T-helper 17 cell (primary cell): ENCODE measurements around the gene UBE2D2. TPM values are rescaled to one million over a fixed set of nuclear protein-coding genes. Genes with fewer than 3 reads are reported as not detected.
"Not testable (repeated sequence)": the region's sequence is repeated elsewhere in the genome, so short reads cannot be mapped to it uniquely, and the experiment has no call there.

Source experiments
- ATAC-seq: fragments of 150-1000 bp; cut with Tn5 transposase; 2 replicates; pipeline ENCODE4 v1.10.0; 2021; ENCODE audit warnings: mild to moderate bottlenecking, moderate library complexity
- DNase-seq, 3 donors: peaks; one replicate each; pipeline versions ENCODE4 v3.0.0 to v3.0.0-alpha.2; 2020 to 2021
- H3K9me3 ChIP-seq: one replicate; pipeline ENCODE4 v1.7.0; 2013; ENCODE audit warnings: low read length, mild to moderate bottlenecking; ENCODE audit not compliant: control insufficient read depth, poor library complexity, severe bottlenecking
- H3K27ac Mint-ChIP-seq: one replicate; pipeline ENCODE4 v1.8.0; 2022; ENCODE audit warnings: mild to moderate bottlenecking, moderate library complexity, mixed read lengths
- H3K27me3 Mint-ChIP-seq: one replicate; pipeline ENCODE4 v1.8.0; 2022; ENCODE audit warnings: mixed read lengths
- H3K36me3 Mint-ChIP-seq: one replicate; pipeline ENCODE4 v1.8.0; 2022; ENCODE audit warnings: low read depth, mixed read lengths
- H3K4me1 Mint-ChIP-seq: one replicate; pipeline ENCODE4 v1.8.0; 2022; ENCODE audit warnings: mild to moderate bottlenecking, mixed read lengths
- H3K4me3 Mint-ChIP-seq: one replicate; pipeline ENCODE4 v1.8.0; 2022; ENCODE audit warnings: mild to moderate bottlenecking, moderate library complexity, mixed read lengths
- total RNA-seq, 4 donors: library from RNA in 2 of 4; stranded (reverse) in 2 of 4; gene quantifications; one replicate each; pipeline ENCODE4 v1.2.3 and lab custom pipeline; 2022 to 2026

Gene UBE2D2
- total RNA-seq, 2 donors from 2014 or later = 153 to 165 TPM

GRCh38 chr5:139527090-139527470 is 34.1 kb upstream of the UBE2D2 start:
- not testable (repeated sequence) for H3K4me1 Mint-ChIP-seq, ATAC-seq, H3K27me3 Mint-ChIP-seq, H3K9me3 ChIP-seq, H3K36me3 Mint-ChIP-seq, DNase-seq, H3K4me3 Mint-ChIP-seq, H3K27ac Mint-ChIP-seq

GRCh38 chr5:139527896-139528467 is 33.2 kb upstream of the UBE2D2 start:
- not testable (repeated sequence) for H3K4me1 Mint-ChIP-seq, H3K9me3 ChIP-seq, ATAC-seq, H3K27me3 Mint-ChIP-seq, H3K4me3 Mint-ChIP-seq, H3K36me3 Mint-ChIP-seq, DNase-seq, H3K27ac Mint-ChIP-seq

GRCh38 chr5:139528695-139529094 is 32.4 kb upstream of the UBE2D2 start:
- DNase-seq, H3K27ac Mint-ChIP-seq, H3K9me3 ChIP-seq, ATAC-seq, H3K36me3 Mint-ChIP-seq, H3K4me1 Mint-ChIP-seq, H3K27me3 Mint-ChIP-seq, H3K4me3 Mint-ChIP-seq: not testable (repeated sequence)

- H3K4me1 Mint-ChIP-seq, H3K4me3 Mint-ChIP-seq, ATAC-seq, DNase-seq, H3K9me3 ChIP-seq, H3K27me3 Mint-ChIP-seq, H3K27ac Mint-ChIP-seq, H3K36me3 Mint-ChIP-seq: not testable (repeated sequence)
These were observed 31.1 kb upstream of the UBE2D2 start for GRCh38 chr5:139530079-139530478.

- Mint-ChIP-seq H3K4me1 (peaks cover 2% of the 10 kb centered on the region), H3K36me3 (no peaks in the 10 kb centered on the region), H3K4me3 (no peak overlapping the region), H3K27ac (no peak overlapping the region), H3K27me3 (no peaks in the 10 kb centered on the region)
- ATAC-seq (no peak), DNase-seq (no peak)
- no peaks in the 10 kb centered on the region for H3K9me3 ChIP-seq
These were observed 29.4 kb upstream of the UBE2D2 start for GRCh38 chr5:139531772-139532169.

GRCh38 chr5:139543423-139543991 is 17.6 kb upstream of the UBE2D2 start:
- H3K4me3 Mint-ChIP-seq = no peak overlapping the region
- no peaks in the 10 kb centered on the region for H3K4me1 Mint-ChIP-seq
- peak; percentile 95 for ATAC-seq
- H3K9me3 ChIP-seq = no peaks in the 10 kb centered on the region
- H3K27me3 Mint-ChIP-seq = no peaks in the 10 kb centered on the region
- peaks cover 2% of the 10 kb centered on the region for H3K36me3 Mint-ChIP-seq
- H3K27ac Mint-ChIP-seq = no peak overlapping the region
- DNase-seq = peak; percentile 20 to 27 (median 27)

- H3K27ac Mint-ChIP-seq = not testable (repeated sequence)
These were observed 14.5 kb upstream of the UBE2D2 start for GRCh38 chr5:139546593-139546992.

GRCh38 chr5:139549162-139549894 is 11.8 kb upstream of the UBE2D2 start:
- Mint-ChIP-seq H3K36me3 (peaks cover 2% of the 10 kb centered on the region), H3K27ac (no peak overlapping the region), H3K4me3 (no peak overlapping the region), H3K4me1 (peaks cover 3% of the 10 kb centered on the region), H3K27me3 (no peaks in the 10 kb centered on the region)
- H3K9me3 ChIP-seq = no peaks in the 10 kb centered on the region
- ATAC-seq = no peak
- no peak for DNase-seq

More at GRCh38 chr5:139546593-139546992, 14.5 kb upstream of the UBE2D2 start:
- H3K4me1 Mint-ChIP-seq, H3K9me3 ChIP-seq, ATAC-seq, DNase-seq, H3K27me3 Mint-ChIP-seq, H3K36me3 Mint-ChIP-seq, H3K4me3 Mint-ChIP-seq: not testable (repeated sequence)

GRCh38 chr5:139550051-139550872 is 10.9 kb upstream of the UBE2D2 start:
- H3K4me1 Mint-ChIP-seq, H3K36me3 Mint-ChIP-seq, H3K9me3 ChIP-seq, ATAC-seq, H3K4me3 Mint-ChIP-seq, H3K27ac Mint-ChIP-seq, H3K27me3 Mint-ChIP-seq, DNase-seq: not testable (repeated sequence)

GRCh38 chr5:139551191-139551889 is 9.8 kb upstream of the UBE2D2 start:
- no peak overlapping the region for H3K4me3 Mint-ChIP-seq
- H3K36me3 Mint-ChIP-seq = peaks cover 2% of the 10 kb centered on the region
- DNase-seq = no peak
- H3K4me1 Mint-ChIP-seq = peaks cover 3% of the 10 kb centered on the region
- H3K27ac Mint-ChIP-seq = no peak overlapping the region
- no peak for ATAC-seq
- no peaks in the 10 kb centered on the region for H3K9me3 ChIP-seq
- no peaks in the 10 kb centered on the region for H3K27me3 Mint-ChIP-seq

GRCh38 chr5:139552893-139553575 is 8.1 kb upstream of the UBE2D2 start:
- no peak overlapping the region for H3K27ac Mint-ChIP-seq
- H3K4me3 Mint-ChIP-seq = no peak overlapping the region
- no peaks in the 10 kb centered on the region for H3K27me3 Mint-ChIP-seq
- no peaks in the 10 kb centered on the region for H3K9me3 ChIP-seq
- ATAC-seq (peak; percentile 59), DNase-seq (no peak)
- H3K4me1 Mint-ChIP-seq = peaks cover 3% of the 10 kb centered on the region
- peaks cover 2% of the 10 kb centered on the region for H3K36me3 Mint-ChIP-seq

GRCh38 chr5:139554264-139554663 is 6.9 kb upstream of the UBE2D2 start:
- Mint-ChIP-seq H3K4me3 (no peak overlapping the region), H3K4me1 (peaks cover 3% of the 10 kb centered on the region), H3K27ac (no peak overlapping the region), H3K27me3 (no peaks in the 10 kb centered on the region), H3K36me3 (no peaks in the 10 kb centered on the region)
- no peak for ATAC-seq
- no peak for DNase-seq
- H3K9me3 ChIP-seq = no peaks in the 10 kb centered on the region
